Smooth muscle cell (in vitro differentiated cells): ENCODE results near the gene CALN1. TPM values are rescaled to one million over a fixed set of nuclear protein-coding genes. Genes with fewer than 3 reads are reported as not detected.

Experiments used
- DNase-seq: peaks from one replicate; lab custom pipeline; 2025; ENCODE audit not compliant: unreplicated experiment; lab: John Stamatoyannopoulos, UW
- H2AFZ ChIP-seq: fragments of 200-600 bp; sonication (generic); 2 replicates; pipeline ENCODE4 v1.6.0; 2016; ENCODE audit warnings: antibody characterized with exemption, low read depth, mild to moderate bottlenecking
- H3F3A ChIP-seq: fragments of 200-600 bp; sonication (generic); 2 replicates; pipeline ENCODE4 v1.6.0; 2017; ENCODE audit warnings: antibody characterized with exemption, low read depth
- H3K27ac ChIP-seq: fragments of 200-600 bp; sonication (generic); 2 replicates; pipeline ENCODE4 v1.5.1; 2016; ENCODE audit warnings: low read depth, mild to moderate bottlenecking
- H3K27me3 ChIP-seq: fragments of 200-600 bp; sonication (generic); 2 replicates; pipeline ENCODE4 v1.6.1; 2016; ENCODE audit warnings: low read depth, mild to moderate bottlenecking
- H3K36me3 ChIP-seq: fragments of 200-600 bp; sonication (generic); 2 replicates; pipeline ENCODE4 v1.5.1; 2016; ENCODE audit warnings: low read depth
- H3K4me1 ChIP-seq: fragments of 200-600 bp; sonication (generic); 2 replicates; pipeline ENCODE4 v1.5.1; 2016; ENCODE audit warnings: low read depth
- H3K4me2 ChIP-seq: fragments of 200-600 bp; sonication (generic); 2 replicates; pipeline ENCODE4 v1.6.0; 2016; ENCODE audit warnings: mild to moderate bottlenecking
- H3K4me3 ChIP-seq: fragments of 200-600 bp; sonication (generic); 2 replicates; pipeline ENCODE4 v1.5.1; 2016; ENCODE audit warnings: mild to moderate bottlenecking
- H3K79me2 ChIP-seq: fragments of 200-600 bp; sonication (generic); 2 replicates; pipeline ENCODE4 v1.6.0; 2016; ENCODE audit warnings: low read depth, mild to moderate bottlenecking
- H3K9ac ChIP-seq: fragments of 200-600 bp; sonication (generic); 2 replicates; pipeline ENCODE4 v1.6.0; 2016; ENCODE audit warnings: low read depth
- H3K9me3 ChIP-seq: fragments of 200-600 bp; sonication (generic); replicated peaks from 2 replicates; pipeline ENCODE4 v1.5.1; 2016; ENCODE audit warnings: low read depth
- H4K20me1 ChIP-seq: fragments of 200-600 bp; sonication (generic); 2 replicates; pipeline ENCODE4 v1.6.0; 2016; ENCODE audit warnings: low read depth
- CTCF ChIP-seq: fragments of 200-600 bp; sonication (generic); IDR thresholded peaks from 2 replicates; pipeline ENCODE4 v1.5.1; 2017; ENCODE audit warnings: borderline replicate concordance, mild to moderate bottlenecking, antibody characterized with exemption; ENCODE audit not compliant: insufficient read depth, poor library complexity, severe bottlenecking
- WGBS: methylation state at CpG from one replicate; pipeline ENCODE4 v1.1.7; 2016; ENCODE audit warnings: low lambda C conversion rate; 5-methylcytosine and 5-hydroxymethylcytosine counted together
- polyA plus RNA-seq: library from polyadenylated mRNA; unstranded; fragments of >200 nt; fragmentation: Nextera tagmentation; extraction: Ambion mirVana; gene quantifications from 2 replicates; pipeline ENCODE4 v1.2.1, GENCODE V29; 2016
- total RNA-seq: library from RNA; depleted of rRNA; stranded (reverse); fragments of >200 nt; gene quantifications from 2 replicates; pipeline ENCODE4 v1.2.3, GENCODE V29; 2014

CALN1 gene
- total and polyA plus RNA-seq, 2 experiments from 2014 or later = not detected

- H3K27ac ChIP-seq = no peak overlapping the region
- no peak overlapping the region for H3K9ac ChIP-seq
- H3F3A ChIP-seq = no peaks in the 10 kb centered on the region
- no peak overlapping the region for H3K4me2 ChIP-seq
- H2AFZ ChIP-seq = no peak overlapping the region
- H3K4me1 ChIP-seq = no peaks in the 10 kb centered on the region
- H3K27me3 ChIP-seq = no peaks in the 10 kb centered on the region
- WGBS = 87% methylated on average over 5 of the region's 5 CpGs
- H3K36me3 ChIP-seq = no peaks in the 10 kb centered on the region
- no peaks in the 10 kb centered on the region for H3K9me3 ChIP-seq
- no peaks in the 10 kb centered on the region for H4K20me1 ChIP-seq
- no peaks in the 10 kb centered on the region for H3K79me2 ChIP-seq
- no peak overlapping the region for H3K4me3 ChIP-seq
- no peak for TF ChIP-seq CTCF
- no peak for DNase-seq
These were observed 17.2 kb upstream of the CALN1 start for GRCh38 chr7:72429316-72429715.

GRCh38 chr7:72416846-72417245, 4.7 kb upstream of the CALN1 start:
- H3K27me3 ChIP-seq = no peaks in the 10 kb centered on the region
- no peak overlapping the region for H3K27ac ChIP-seq
- H3K4me3 ChIP-seq = no peak overlapping the region
- no peaks in the 10 kb centered on the region for H3K79me2 ChIP-seq
- no peaks in the 10 kb centered on the region for H4K20me1 ChIP-seq
- no peak for TF ChIP-seq CTCF
- WGBS = 92% methylated on average over 8 of the region's 8 CpGs
- no peaks in the 10 kb centered on the region for H3K4me1 ChIP-seq
- no peaks in the 10 kb centered on the region for H3K36me3 ChIP-seq
- H3K9me3 ChIP-seq = no peaks in the 10 kb centered on the region
- no peak overlapping the region for H3K4me2 ChIP-seq
- no peak for DNase-seq
- H3K9ac ChIP-seq = no peak overlapping the region
- no peak overlapping the region for H2AFZ ChIP-seq
- H3F3A ChIP-seq = no peaks in the 10 kb centered on the region

GRCh38 chr7:72415586-72415985, 3.4 kb upstream of the CALN1 start:
- no peak for TF ChIP-seq CTCF
- H3K9me3 ChIP-seq = no peaks in the 10 kb centered on the region

GRCh38 chr7:72413886-72414285, 1.7 kb upstream of the CALN1 start:
- no peaks in the 10 kb centered on the region for H3K79me2 ChIP-seq
- H3K36me3 ChIP-seq = no peaks in the 10 kb centered on the region
- H3K27ac ChIP-seq = no peak overlapping the region
- no peaks in the 10 kb centered on the region for H3K4me1 ChIP-seq
- no peak overlapping the region for H2AFZ ChIP-seq
- WGBS = 91% methylated on average over 9 of the region's 9 CpGs
- no peak overlapping the region for H3K4me3 ChIP-seq
- no peak for DNase-seq
- no peaks in the 10 kb centered on the region for H4K20me1 ChIP-seq
- no peaks in the 10 kb centered on the region for H3F3A ChIP-seq
- TF ChIP-seq CTCF = no peak
- peaks cover 10% of the 10 kb centered on the region for H3K27me3 ChIP-seq
- H3K4me2 ChIP-seq = no peak overlapping the region
- no peak overlapping the region for H3K9ac ChIP-seq
- no peaks in the 10 kb centered on the region for H3K9me3 ChIP-seq

More at GRCh38 chr7:72415586-72415985, 3.4 kb upstream of the CALN1 start:
- WGBS = 92% methylated on average over 11 of the region's 11 CpGs
- Histone ChIP-seq H3K4me2 (no peak overlapping the region), H3K4me1 (no peaks in the 10 kb centered on the region), H3K9ac (no peak overlapping the region), H3F3A (no peaks in the 10 kb centered on the region), H3K27me3 (peaks cover 4% of the 10 kb centered on the region), H4K20me1 (no peaks in the 10 kb centered on the region), H2AFZ (no peak overlapping the region), H3K4me3 (no peak overlapping the region), H3K36me3 (no peaks in the 10 kb centered on the region), H3K27ac (no peak overlapping the region), H3K79me2 (no peaks in the 10 kb centered on the region)
- DNase-seq = no peak
